Thyroid gland (tissue), 4 donors: ENCODE data around the gene RASA1. TPM values are rescaled to one million over a fixed set of nuclear protein-coding genes. Genes with fewer than 3 reads are reported as not detected.

Experiments
- DNase-seq, 2 donors: peaks; one replicate each; pipeline ENCODE4 v3.0.0-alpha.2; 2019
- H3K27ac ChIP-seq, 3 donors: fragments of 200-600 bp; sonication (generic); 1 replicate in 2 of 3; 2 replicates in 1 of 3; pipeline ENCODE4 v1.5.1; 2016 to 2019; ENCODE audit warnings: mild to moderate bottlenecking in 1 of 3, moderate library complexity in 1 of 3
- H3K27me3 ChIP-seq: fragments of 200-600 bp; sonication (generic); one replicate; pipeline ENCODE4 v1.5.1; 2019
- H3K36me3 ChIP-seq, 2 donors: fragments of 200-600 bp; sonication (generic); one replicate each; pipeline ENCODE4 v1.5.1; 2016 to 2019
- H3K4me1 ChIP-seq, 2 donors: fragments of 200-600 bp; sonication (generic); one replicate each; pipeline ENCODE4 v1.5.1; 2017 to 2019
- H3K4me3 ChIP-seq, 3 donors: fragments of 200-600 bp; sonication (generic); replicated peaks in 1 of 3; 1 replicate in 2 of 3; 2 replicates in 1 of 3; pipeline ENCODE4 v1.5.1; 2016; ENCODE audit warnings: mild to moderate bottlenecking in 1 of 3
- H3K9me3 ChIP-seq: fragments of 200-600 bp; sonication (generic); one replicate; pipeline ENCODE4 v1.5.1; 2017
- CTCF ChIP-seq, 6 experiments: fragments of 200-600 bp in 3 of 6; fragments of 450-650 bp in 3 of 6; sonication (generic) in 3 of 6; IDR thresholded peaks; one replicate each; pipeline ENCODE4 v1.5.1; 2016 to 2019; ENCODE audit warnings: antibody characterized with exemption in 6 of 6, mild to moderate bottlenecking in 2 of 6, inconsistent platforms in 1 of 6, moderate library complexity in 1 of 6
- POLR2A ChIP-seq, 2 donors: fragments of 450-650 bp; IDR thresholded peaks; one replicate each; pipeline ENCODE4 v1.6.1; 2017; ENCODE audit warnings: antibody characterized with exemption in 2 of 2, mild to moderate bottlenecking in 2 of 2, moderate library complexity in 1 of 2
- WGBS, 2 donors: methylation state at CpG; one replicate each; pipeline ENCODE4 v1.1.5; 2017; 5-methylcytosine and 5-hydroxymethylcytosine counted together
- intact Hi-C: fragments of 100-400 bp; cut with DNase I; formaldehyde crosslinking; loops from one replicate; pipeline ENCODE4 v1.15.1; 2023
- total RNA-seq, 4 donors: library from RNA; depleted of rRNA; stranded (reverse); fragments of >200 nt; gene quantifications; one replicate each; pipeline ENCODE4 v1.2.3, GENCODE V29; 2016

The RASA1 gene
- total RNA-seq, 4 donors from 2014 or later, result 45.2 to 57.1 (median 52.8) TPM

- no peaks in the 10 kb centered on the region for H3K9me3 ChIP-seq
- H3K36me3 ChIP-seq, result peaks cover 20 to 28% of the 10 kb centered on the region in 2 donors
- H3K4me3 ChIP-seq, result no peak overlapping the region
- no peak for DNase-seq
- no peak overlapping the region for H3K27ac ChIP-seq
- TF ChIP-seq POLR2A (IDR thresholded peaks at IDR 0.05) (no peak), CTCF (IDR thresholded peaks at IDR 0.05) (no peak)
- H3K27me3 ChIP-seq, result no peaks in the 10 kb centered on the region
- peaks cover 4 to 5% of the 10 kb centered on the region in 2 donors for H3K4me1 ChIP-seq
- intact Hi-C loops, result no loop called here
Observed at GRCh38 chr5:87401626-87402025, 133.9 kb downstream of the RASA1 start.

GRCh38 chr5:87403409-87403808 is 135.7 kb downstream of the RASA1 start:
- DNase-seq, result no peak
- Histone ChIP-seq H3K4me3 (no peak overlapping the region), H3K27me3 (no peaks in the 10 kb centered on the region), H3K27ac (no peak overlapping the region), H3K9me3 (no peaks in the 10 kb centered on the region), H3K4me1 (peaks cover 4 to 5% of the 10 kb centered on the region in 2 donors), H3K36me3 (peaks cover 24 to 41% of the 10 kb centered on the region in 2 donors)
- intact Hi-C loops, result no loop called here
- TF ChIP-seq POLR2A (IDR thresholded peaks at IDR 0.05) (no peak), CTCF (IDR thresholded peaks at IDR 0.05) (no peak)
- 95 to 96% methylated on average over 3 of the region's 3 CpGs for WGBS, 2 donors

GRCh38 chr5:87403899-87404298 is 136.2 kb downstream of the RASA1 start:
- Histone ChIP-seq H3K4me1 (peaks cover 4 to 5% of the 10 kb centered on the region in 2 donors), H3K4me3 (no peak overlapping the region), H3K9me3 (no peaks in the 10 kb centered on the region), H3K36me3 (peaks cover 20 to 40% of the 10 kb centered on the region in 2 donors), H3K27ac (no peak overlapping the region), H3K27me3 (no peaks in the 10 kb centered on the region)
- 93 to 98% methylated on average over 3 of the region's 3 CpGs for WGBS, 2 donors
- no peak for DNase-seq
- TF ChIP-seq POLR2A (IDR thresholded peaks at IDR 0.05) (no peak), CTCF (IDR thresholded peaks at IDR 0.05) (no peak)
- intact Hi-C loops, result no loop called here

GRCh38 chr5:87404359-87404758 is 136.7 kb downstream of the RASA1 start:
- DNase-seq, result no peak
- Histone ChIP-seq H3K36me3 (peaks cover 15 to 39% of the 10 kb centered on the region in 2 donors), H3K27me3 (no peaks in the 10 kb centered on the region), H3K9me3 (no peaks in the 10 kb centered on the region), H3K4me1 (peaks cover 4 to 5% of the 10 kb centered on the region in 2 donors), H3K4me3 (no peak overlapping the region), H3K27ac (no peak overlapping the region)
- intact Hi-C loops, result no loop called here
- 94 to 97% methylated on average over 2 of the region's 2 CpGs for WGBS, 2 donors
- no peak for TF ChIP-seq CTCF (IDR thresholded peaks at IDR 0.05)
- no peak for TF ChIP-seq POLR2A (IDR thresholded peaks at IDR 0.05)

GRCh38 chr5:87405472-87406155 is 137.9 kb downstream of the RASA1 start:
- Histone ChIP-seq H3K4me3 (no peak overlapping the region), H3K4me1 (peaks cover 0 to under 1% of the 10 kb centered on the region in 2 donors), H3K27me3 (no peaks in the 10 kb centered on the region), H3K27ac (no peak overlapping the region), H3K36me3 (peaks cover 15 to 37% of the 10 kb centered on the region in 2 donors), H3K9me3 (no peaks in the 10 kb centered on the region)
- intact Hi-C loops, result loop anchor here (5.0 kb wide), 1 partner anchor 333 kb away; no protein-coding TSS in a partner anchor
- no peak for DNase-seq
- 84 to 92% methylated on average over 2 of the region's 2 CpGs for WGBS, 2 donors
- TF ChIP-seq POLR2A (IDR thresholded peaks at IDR 0.05) (no peak), CTCF (IDR thresholded peaks at IDR 0.05) (no peak)
